Stimulated activated CD8-positive, alpha-beta memory T cell treated with anti-CD3 and anti-CD28 coated beads, Interleukin-7, amount 100 ng/mL, for 48 hours (primary cell): Measurements from ENCODE around the gene SFSWAP.
"Not testable (repeated sequence)": the region's sequence is repeated elsewhere in the genome, so short reads cannot be mapped to it uniquely, and the experiment has no call there.

Experiments used
- DNase-seq, 2 donors: peaks; one replicate each; pipeline ENCODE4 v3.0.0-alpha.2; 2020; ENCODE audit warnings: low read depth in 1 of 2; ENCODE audit errors: extremely low read depth in 1 of 2

Gene SFSWAP

DNA sequence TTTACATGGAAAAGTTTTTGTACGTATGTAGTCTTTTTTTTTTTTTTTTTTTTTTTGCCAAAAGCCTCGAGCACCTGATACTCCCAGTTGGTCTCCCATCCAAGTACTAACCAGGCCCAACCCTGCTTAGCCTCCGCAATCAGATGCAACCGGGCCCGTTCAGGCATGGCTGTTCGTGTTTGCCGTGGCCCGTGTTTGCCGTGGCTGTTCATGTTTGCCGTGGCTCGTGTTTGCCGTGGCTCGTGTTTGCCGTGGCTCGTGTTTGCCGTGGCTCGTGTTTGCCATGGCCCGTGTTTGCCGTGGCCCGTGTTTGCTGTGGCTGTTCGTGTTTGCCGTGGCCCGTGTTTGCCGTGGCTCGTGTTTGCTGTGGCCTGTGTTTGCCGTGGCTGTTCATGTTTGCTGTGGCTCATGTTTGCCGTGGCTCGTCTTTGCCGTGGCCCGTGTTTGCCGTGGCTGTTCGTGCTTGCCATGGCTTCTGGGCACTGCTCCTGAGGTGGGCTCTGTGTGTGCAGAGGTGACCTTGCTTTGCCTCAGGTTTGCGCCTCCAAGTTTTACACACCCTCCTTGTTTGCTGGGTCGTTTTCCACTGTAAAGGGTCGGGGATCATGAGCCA is 90.5 kb downstream of the SFSWAP start:
- no peak for DNase-seq

DNA sequence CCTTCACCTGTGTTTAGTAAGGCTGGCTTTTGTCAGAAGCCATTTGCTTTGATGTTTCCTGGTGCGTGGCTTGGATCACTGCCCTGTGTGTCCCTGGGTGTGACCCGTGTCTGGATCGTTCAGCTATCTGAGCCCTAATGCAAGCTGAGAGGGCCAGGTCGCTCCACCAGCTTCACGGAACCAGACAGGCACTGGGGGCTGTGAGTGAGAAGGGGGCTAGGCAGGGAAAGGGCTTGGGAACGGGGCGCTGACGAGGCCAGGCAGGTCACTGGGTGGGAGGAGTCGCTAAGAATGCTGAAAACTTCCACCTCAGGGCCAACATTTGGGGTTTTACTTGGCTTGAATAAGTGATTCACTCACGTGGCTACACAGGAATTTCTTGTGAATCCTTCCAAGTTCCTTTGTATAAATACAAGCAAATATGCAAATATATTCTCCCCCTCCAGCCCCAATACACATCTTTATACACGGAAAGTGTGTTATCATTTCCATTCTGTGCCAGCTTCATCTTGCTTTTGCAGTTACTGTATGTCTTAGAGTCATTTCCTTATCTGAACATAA is 93.2 kb downstream of the SFSWAP start:
- no peak for DNase-seq

DNA sequence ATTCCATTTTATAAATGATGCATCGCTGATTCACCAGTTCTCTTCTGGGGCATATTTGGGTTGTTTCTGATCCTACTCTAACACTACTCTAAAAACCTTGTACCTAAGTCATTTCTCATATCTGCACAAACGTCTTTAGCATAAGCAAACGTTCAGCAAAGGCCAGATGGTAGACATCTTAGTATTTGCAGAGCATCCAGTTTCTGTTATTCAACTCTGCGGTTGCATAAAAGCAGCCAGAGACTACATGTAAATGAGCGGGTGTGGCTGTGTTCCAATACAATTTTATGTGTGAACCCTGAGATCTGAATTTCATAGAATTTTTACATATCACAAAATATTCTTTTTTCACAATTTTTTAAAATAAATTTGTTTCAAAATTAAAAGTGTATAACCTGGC is 94.5 kb downstream of the SFSWAP start:
- DNase-seq, result no peak

DNA sequence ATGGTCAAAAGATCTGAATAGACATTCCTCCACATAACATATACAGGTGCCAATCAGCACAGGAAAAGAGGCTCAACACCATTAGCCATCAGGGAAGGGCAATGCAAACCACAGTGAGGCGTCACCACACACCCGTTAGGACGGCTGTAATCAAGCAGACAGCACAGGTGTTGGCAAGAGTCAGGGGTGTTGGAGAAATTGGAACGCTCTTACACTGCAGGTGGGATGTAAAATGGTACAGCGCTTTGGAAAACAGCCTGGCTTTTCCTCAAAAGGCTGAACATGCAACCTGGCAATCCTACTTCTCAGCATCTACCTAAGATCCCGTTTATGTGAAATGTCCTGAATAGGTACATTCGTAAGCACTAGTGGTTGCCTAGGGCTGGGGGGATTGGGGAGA is 95.8 kb downstream of the SFSWAP start:
- DNase-seq, result no peak

DNA sequence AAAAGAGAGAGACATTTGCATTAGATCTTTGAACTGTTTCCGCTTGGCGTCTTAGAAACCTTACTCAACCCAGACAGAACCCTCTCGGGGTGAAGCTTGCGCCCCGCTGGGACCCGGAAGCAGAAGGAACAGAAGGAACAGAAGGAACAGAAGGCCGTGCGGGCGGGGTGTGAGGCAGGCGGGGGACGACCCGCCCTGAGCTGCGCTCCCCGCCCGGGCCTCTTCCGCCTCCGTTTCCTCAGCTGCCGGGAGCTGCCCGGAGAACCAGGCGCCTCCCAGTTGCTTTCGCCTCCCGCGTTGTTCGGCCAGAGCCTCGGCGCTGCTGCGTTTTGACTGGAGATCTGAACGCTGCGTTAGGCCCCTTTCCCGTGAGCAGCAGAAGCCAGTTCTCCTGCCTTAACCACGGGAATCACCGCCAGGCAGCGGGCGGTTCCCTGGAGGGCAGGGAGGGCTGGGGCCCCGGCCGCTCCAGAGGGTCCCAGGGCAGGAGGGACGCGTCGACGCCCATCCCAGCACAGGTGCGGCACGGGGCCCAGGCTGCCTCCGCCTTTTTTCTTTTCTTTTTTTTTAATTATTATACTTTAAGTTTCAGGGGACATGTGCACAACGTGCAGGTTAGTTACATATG is 98.0 kb downstream of the SFSWAP start:
- no peak for DNase-seq

DNA sequence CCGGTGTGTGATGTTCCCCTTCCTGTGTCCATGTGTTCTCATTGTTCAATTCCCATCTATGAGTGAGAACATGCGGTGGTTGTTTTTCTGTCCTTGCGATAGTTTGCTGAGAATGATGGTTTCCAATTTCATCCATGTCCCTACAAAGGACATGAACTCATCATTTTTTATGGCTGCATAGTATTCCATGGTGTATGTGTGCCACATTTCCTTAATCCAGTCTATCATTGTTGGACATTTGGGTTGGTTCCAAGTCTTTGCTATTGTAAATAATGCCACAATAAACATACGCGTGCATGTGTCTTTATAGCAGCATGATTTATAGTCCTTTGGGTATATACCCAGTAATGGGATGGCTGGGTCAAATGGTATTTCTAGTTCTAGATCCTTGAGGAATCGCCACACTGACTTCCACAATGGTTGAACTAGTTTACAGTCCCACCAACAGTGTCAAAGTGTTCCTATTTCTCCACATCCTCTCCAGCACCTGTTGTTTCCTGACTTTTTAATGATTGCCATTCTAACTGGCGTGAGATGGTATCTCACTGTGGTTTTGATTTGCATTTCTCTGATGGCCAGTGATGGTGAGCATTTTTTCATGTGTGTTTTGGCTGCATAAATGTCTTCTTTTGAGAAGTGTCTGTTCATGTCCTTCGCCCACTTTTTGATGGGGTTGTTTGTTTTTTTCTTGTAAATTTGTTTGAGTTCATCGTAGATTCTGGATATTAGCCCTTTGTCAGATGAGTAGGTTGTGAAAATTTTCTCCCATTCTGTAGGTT is 98.8 kb downstream of the SFSWAP start:
- not testable (repeated sequence) for DNase-seq

DNA sequence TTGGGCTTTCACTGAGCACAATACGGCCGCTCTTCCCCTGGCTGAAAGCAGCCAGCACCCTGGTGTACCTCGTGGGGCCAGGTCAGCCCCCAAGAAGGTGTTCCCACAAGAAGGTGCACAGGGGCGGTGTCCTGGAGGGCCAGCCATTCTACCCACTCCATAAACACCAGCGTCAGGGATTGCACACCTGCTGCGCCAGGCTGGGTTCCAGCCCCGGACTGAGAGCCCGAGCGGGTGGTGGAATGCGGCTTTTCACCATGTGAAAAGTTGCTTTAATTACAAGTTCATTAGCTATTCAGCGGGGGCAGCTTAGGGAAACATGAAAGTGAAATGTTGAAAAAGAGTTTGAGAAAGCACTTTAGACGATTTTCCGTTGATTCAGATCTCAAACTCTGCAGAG is 99.8 kb downstream of the SFSWAP start:
- DNase-seq, result no peak

DNA sequence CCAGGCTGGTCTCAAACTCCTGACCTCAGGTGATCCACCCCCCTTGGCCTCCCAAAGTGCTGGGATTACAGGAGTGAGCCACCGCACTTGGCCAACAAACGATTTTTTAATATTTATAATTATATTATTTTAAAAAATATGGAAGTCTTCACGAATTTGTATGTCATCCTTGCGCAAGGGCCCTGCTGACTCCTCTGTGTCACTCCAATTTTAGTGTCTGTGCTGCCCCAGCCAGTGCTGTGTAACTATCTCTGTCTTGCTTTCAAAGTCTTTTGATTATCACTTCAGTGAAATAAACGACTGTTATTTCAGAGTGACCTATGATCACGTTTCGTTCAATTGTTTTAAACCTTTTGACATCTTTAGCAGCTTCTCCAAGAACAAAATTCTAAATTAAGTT is 104.2 kb downstream of the SFSWAP start:
- no peak for DNase-seq

DNA sequence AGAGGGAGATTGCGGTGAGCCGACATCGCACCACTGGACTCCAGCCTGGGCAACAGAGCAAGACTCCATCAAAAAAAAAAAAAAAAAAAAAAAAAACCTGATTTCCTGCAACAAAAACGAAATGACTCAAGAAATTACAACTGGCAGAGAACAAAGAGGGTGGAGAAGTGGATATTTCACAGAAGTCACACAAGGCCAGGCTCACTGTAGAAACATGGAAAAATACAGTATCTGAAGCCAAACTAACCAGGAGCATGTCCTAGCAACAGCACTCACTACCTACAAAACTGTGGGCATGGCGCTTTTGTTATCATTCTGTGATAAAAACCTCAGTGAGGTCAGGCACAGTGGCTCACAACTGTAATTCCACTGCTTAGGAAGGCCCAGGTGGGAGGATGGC is 105.6 kb downstream of the SFSWAP start:
- DNase-seq, result no peak

DNA sequence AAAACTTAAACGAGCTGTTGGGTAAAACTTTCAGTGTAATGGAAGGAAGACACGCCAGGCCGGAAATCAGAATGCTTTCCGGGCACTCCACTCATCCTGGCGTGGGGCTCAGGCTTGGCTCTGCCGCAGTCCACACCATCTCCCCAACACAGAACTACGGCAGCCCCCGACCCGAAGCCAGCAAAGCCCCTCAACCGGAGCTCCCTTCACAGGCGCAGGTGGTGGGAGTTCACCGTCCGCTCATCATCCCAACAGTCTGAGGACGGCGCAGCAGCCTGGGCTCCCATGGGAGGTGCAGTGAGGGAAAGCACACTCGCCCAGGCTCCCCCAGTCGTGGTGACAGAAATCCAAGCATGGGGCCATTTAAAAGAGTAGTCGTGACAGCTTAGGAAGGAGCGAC is 106.4 kb downstream of the SFSWAP start:
- DNase-seq, result no peak

DNA sequence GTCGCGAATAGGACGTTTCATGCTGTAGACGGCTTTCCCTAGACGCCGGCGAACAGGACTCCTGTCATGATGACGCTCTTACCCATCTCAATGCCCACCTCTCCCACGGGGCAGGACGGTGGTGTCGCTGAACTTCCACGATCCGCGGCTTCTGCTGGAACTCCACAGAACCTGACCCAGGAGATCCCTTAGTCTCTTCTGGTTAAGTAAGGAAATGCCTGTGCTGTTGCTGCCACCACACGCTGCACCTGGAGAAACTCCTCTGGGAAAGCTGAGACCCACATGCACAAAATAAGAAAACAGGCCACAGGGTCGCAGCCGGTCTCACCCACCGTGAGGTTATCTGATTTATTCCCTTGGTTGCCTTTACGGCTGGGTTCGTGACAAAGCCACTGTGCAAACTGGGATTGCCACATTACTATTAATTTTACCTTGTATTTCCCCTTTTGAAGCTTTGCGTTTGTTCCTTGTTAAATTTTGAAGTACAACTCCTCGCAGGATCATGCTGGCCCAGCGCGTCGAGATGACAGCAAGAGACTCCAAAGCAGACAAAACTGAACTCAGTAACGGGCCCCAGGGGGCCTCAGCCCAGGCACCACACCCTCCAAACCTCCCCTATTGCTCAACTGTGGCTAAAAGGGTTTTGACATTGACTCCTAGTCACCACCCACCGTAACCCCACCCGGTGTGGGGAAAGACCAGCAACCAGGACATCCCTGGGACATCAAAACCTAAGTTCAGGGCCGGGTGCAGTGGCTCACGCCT is 108.1 kb downstream of the SFSWAP start:
- no peak for DNase-seq

DNA sequence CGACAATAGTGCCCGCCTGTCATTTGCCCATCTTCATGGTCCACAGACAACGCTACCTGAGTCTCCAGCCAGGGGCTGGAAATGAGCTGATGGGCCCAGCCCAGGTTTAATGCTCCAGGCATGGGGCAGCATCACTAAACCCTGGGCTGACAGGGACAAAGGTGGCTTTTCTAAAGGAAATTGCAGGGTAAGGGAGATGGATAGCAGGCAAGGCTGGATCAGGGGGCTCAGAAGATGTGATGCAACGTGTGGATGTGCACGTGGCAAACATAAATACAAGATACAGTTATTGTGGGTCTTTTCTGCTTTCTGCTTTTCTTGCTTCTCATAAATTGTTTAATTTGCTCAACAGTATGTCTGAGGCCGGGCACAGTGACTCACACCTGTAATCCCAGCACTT is 113.6 kb downstream of the SFSWAP start:
- DNase-seq, result no peak

DNA sequence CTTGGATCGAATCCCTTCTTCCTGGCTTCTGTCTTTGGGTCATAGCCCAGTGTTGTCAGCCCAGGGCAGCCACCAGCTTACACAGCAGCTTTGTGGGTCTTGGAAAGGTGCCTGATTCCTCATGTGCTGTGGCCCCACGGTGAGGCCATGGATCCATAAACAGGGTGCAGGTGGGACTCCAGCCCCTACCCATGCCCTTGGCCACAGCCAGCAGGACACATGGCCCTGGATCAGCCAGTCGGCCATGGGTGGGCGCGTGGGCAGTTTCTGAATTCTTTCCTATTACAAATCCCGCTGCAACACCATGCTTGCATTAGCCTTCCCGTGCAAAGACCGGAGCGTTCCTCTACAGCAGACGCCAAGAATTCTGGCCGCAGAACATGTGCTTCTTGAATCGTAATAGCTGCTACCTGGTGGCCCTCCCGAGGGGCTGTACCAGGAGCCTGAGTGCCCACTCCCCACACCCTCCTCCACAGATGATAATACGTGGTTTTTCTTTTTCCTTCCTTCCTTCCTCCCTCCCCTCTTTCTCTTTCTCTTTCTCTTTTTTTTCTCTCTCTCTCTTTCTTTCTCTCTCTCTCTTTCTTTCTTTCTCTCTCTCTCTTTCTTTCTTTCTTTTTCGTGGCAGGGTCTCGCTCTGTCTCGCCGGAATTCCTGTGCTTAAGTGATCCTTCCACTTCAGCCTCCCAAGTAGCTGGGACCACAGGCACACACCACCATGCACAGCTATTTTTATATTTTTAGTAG is 114.4 kb downstream of the SFSWAP start:
- no peak for DNase-seq

DNA sequence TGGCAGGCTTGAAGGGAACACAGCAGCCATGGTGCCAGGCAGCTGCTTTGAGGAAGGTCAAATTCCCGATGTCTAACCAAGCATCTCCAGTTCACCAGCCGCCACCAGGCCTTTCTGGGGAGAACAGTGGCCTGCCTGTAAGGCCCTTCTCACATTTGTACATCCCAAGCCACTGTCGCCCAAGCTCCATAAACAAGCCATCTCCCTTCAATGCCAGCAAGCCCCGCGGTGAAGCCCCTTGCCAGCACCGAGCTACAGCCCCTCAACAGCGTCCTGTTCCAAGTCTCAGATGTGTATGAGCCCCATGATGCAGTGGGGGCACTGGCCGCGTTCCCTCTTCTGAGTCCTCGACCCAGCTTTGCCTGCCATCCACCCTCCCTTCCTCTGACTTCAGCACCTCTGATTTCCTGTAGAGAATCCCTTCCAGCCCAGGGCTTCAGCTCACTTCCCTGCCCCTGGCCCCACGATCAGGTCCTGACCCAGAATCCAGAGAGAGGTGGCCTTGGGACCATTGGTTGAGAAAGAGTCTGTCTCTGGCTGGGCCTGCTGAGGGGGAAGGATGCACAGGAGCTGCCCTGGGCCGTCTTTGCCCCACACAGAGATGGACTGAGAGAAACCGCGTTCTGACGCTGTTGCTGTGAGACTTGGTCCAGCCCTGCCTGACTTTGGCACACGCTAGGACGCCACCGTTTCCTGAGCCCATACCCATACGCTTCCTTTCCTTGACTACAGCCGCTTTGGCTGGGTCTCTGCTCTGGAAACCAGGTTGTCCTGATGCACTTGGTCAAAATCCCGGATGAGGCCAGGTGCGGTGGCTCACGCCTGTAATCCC is 115.4 kb downstream of the SFSWAP start:
- no peak for DNase-seq

DNA sequence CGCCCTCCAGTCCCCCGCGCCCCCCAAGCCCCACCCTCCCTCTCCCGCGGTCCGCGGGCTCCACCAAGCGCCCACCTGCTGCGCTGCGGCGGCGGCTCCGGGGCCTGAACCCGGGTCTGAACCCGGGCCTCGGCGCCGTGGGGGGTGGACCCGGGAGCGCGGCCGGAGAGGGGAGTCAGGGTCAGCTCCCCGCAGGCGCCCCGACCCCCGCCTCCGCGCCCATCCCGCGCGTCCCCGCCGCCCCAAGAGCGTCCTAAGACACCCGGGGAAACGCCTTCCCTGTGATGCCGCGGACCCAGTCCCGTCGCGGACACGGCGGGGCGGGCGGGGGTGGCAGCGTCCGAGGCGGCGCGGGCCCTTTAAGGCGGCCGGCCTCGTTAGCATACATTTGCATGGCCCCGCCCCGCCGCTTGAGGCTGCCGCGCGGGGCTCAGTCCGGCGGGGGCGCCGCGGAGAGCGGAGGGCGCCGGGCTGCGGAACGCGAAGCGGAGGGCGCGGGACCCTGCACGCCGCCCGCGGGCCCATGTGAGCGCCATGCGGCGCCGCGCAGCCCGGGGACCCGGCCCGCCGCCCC is 117.2 kb downstream of the SFSWAP start, which contains the start of gene MMP17:
TSS of gene MMP17 (plus strand) at position 433 of the 574 bp plus-strand sequence. CDS start at position 535, 102 bp downstream.
- DNase-seq, result no peak

DNA sequence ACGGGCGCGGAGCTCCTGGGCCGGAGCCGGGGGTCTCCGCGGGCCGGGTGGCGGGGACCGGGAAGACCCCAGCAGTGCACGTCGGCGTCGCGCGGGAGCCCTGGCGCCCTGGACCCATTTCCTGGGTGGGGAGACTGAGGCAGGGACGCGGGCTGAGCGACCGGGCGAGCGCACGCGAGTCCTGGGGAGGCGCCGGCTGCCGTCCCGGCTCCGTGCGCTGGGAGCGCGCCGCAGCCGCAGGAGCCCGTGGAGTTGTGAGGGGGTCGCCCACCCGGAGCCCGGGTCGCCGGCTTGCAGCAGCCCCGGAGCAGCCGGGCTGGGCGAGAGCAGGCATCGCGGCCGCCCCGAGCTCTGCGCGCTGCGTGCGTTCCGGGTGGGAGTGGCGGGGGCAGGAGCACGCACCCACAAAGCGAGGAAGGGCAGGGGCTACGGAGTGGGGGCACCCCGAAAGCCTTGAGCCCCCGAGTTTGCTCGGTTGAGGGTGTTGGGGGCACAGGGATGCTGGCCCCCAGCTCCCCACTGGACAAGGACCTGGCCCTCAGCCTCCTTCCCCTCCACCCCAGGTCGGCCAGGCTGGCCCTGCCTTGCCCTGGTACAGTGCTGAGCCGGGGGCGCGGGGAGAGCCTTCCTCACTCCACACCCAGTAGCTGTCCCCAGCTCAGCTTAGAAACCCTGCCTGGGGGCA is 117.9 kb downstream of the SFSWAP start:
- no peak for DNase-seq

DNA sequence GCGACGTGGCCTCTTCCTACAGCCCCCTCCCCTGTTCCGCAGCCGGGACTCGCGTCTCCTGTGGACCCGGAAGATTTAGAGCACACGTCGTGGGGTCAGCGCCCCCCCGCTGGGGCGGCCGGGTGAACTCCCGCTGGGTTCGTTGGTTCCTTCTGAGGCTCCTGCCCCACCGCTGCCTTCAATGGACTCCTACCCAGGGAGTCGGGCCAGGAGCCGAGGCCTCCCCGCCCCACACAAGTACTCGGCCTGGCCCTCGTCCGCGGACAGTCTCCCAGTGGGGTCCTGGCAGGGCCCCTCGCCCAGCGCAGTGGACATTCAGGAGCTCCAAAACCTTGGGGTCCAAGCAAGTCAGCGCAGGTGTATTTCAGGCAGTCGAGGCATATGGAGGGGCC is 118.5 kb downstream of the SFSWAP start:
- DNase-seq, result no peak

DNA sequence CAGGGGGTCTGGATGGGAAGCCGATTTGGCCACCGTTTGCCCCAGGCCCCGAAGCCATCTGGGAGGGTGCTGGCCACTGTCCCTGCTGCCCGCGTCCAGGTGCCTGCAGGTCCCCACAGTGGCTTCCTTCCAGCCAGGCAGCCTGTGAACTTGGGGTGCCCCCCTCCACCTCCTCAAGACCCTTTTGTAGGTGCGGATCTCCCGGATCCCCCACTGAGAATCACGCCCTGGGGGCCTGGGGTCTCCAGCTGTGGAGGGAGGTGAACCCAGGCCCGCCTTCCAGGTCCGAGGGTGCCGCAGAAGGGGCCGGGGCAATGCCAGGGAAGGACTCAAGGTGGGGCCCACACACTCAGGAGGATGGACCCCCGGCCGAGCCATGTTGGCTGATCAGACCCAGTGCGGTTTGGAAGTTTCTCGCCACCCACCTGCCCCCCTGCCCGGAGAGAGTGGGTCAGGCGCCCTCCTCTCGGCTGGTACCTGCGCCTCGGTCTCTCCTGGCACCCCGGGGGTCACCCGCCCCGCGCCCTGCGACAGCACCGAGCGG is 119.0 kb downstream of the SFSWAP start:
- no peak for DNase-seq
